Measurements from ENCODE around the gene DCAF16. TPM values are rescaled to one million over a fixed set of nuclear protein-coding genes. Genes with fewer than 3 reads are reported as not detected.

Gene DCAF16
- total RNA-seq, 1 experiment from 2014 or later = 27.1 TPM

- no peak for DNase-seq (ENCODE audit: extremely low read depth, low read depth)
Measured at GRCh38 chr4:17785858-17786257, 24.7 kb downstream of the DCAF16 start.

- no peak for DNase-seq (ENCODE audit: extremely low read depth, low read depth)
Measured at GRCh38 chr4:17781300-17782287, 29.0 kb downstream of the DCAF16 start, which contains the start of gene FAM184B. TSS of gene FAM184B (minus strand) at chr4:17781621. CDS start at chr4:17781299, 322 bp downstream.

- DNase-seq (ENCODE audit: extremely low read depth, low read depth) = no peak
Measured at GRCh38 chr4:17780501-17781299, 29.9 kb downstream of the DCAF16 start.

GRCh38 chr4:17778431-17778830 is 32.1 kb downstream of the DCAF16 start:
- DNase-seq (ENCODE audit: extremely low read depth, low read depth) = no peak

- no peak for DNase-seq (ENCODE audit: extremely low read depth, low read depth)
Measured at GRCh38 chr4:17773135-17773698, 37.3 kb downstream of the DCAF16 start.

GRCh38 chr4:17771284-17771908 is 39.2 kb downstream of the DCAF16 start:
- no peak for DNase-seq (ENCODE audit: extremely low read depth, low read depth)

- DNase-seq (ENCODE audit: extremely low read depth, low read depth) = no peak
Measured at GRCh38 chr4:17770845-17771244, 39.7 kb downstream of the DCAF16 start.

GRCh38 chr4:17769406-17770174 is 41.0 kb downstream of the DCAF16 start:
- no peak for DNase-seq (ENCODE audit: extremely low read depth, low read depth)

GRCh38 chr4:17766826-17767458 is 43.6 kb downstream of the DCAF16 start:
- DNase-seq (ENCODE audit: extremely low read depth, low read depth) = no peak

- DNase-seq (ENCODE audit: extremely low read depth, low read depth) = no peak
Measured at GRCh38 chr4:17765514-17766286, 44.9 kb downstream of the DCAF16 start.

GRCh38 chr4:17763931-17764330 is 46.6 kb downstream of the DCAF16 start:
- DNase-seq (ENCODE audit: extremely low read depth, low read depth) = no peak

- no peak for DNase-seq (ENCODE audit: extremely low read depth, low read depth)
Measured at GRCh38 chr4:17763416-17763815, 47.1 kb downstream of the DCAF16 start.

- DNase-seq (ENCODE audit: extremely low read depth, low read depth) = no peak
Measured at GRCh38 chr4:17762726-17763125, 47.8 kb downstream of the DCAF16 start.

GRCh38 chr4:17761062-17761461 is 49.5 kb downstream of the DCAF16 start:
- DNase-seq (ENCODE audit: extremely low read depth, low read depth) = no peak

GRCh38 chr4:17760626-17761025 is 49.9 kb downstream of the DCAF16 start:
- DNase-seq (ENCODE audit: extremely low read depth, low read depth) = no peak

- no peak for DNase-seq (ENCODE audit: extremely low read depth, low read depth)
Measured at GRCh38 chr4:17758485-17758884, 52.1 kb downstream of the DCAF16 start.

- no peak for DNase-seq (ENCODE audit: extremely low read depth, low read depth)
Measured at GRCh38 chr4:17757621-17758020, 52.9 kb downstream of the DCAF16 start.

GRCh38 chr4:17753646-17754045 is 56.9 kb downstream of the DCAF16 start:
- DNase-seq (ENCODE audit: extremely low read depth, low read depth) = no peak
